ACC112 (cell line): ENCODE measurements around the gene C13orf46.

ENCODE experiments used
- H2AFZ ChIP-seq: fragments of 200-600 bp; sonication (generic); one replicate; pipeline ENCODE4 v1.6.0; 2017; ENCODE audit warnings: antibody characterized with exemption, low read length; ENCODE audit not compliant: unreplicated experiment
- H3K27ac ChIP-seq: fragments of 200-600 bp; sonication (generic); 2 replicates; pipeline ENCODE4 v1.5.1; 2014; ENCODE audit warnings: low read depth, mild to moderate bottlenecking, antibody characterized with exemption, low read length, moderate library complexity
- H3K27me3 ChIP-seq: fragments of 200-600 bp; sonication (generic); 2 replicates; pipeline ENCODE4 v1.6.1; 2014; ENCODE audit warnings: mild to moderate bottlenecking, antibody characterized with exemption, low read length, moderate library complexity, mixed read lengths; ENCODE audit not compliant: insufficient read depth
- H3K36me3 ChIP-seq: fragments of 200-600 bp; sonication (generic); 2 replicates; pipeline ENCODE4 v1.6.1; 2016; ENCODE audit warnings: mild to moderate bottlenecking, antibody characterized with exemption, low read length, moderate library complexity, mixed read lengths; ENCODE audit not compliant: insufficient read depth
- H3K4me1 ChIP-seq: fragments of 200-600 bp; sonication (generic); one replicate; pipeline ENCODE4 v1.6.1; 2016; ENCODE audit warnings: low read length, mixed read lengths; ENCODE audit not compliant: insufficient read depth, unreplicated experiment, control insufficient read depth
- H3K4me3 ChIP-seq: fragments of 200-600 bp; sonication (generic); 2 replicates; pipeline ENCODE4 v1.5.1; 2014; ENCODE audit warnings: mild to moderate bottlenecking, low read depth, low read length
- H3K79me2 ChIP-seq: fragments of 200-600 bp; sonication (generic); one replicate; pipeline ENCODE4 v1.6.0; 2016; ENCODE audit warnings: low read length; ENCODE audit not compliant: control insufficient read depth, unreplicated experiment, insufficient read depth

C13orf46 gene

DNA sequence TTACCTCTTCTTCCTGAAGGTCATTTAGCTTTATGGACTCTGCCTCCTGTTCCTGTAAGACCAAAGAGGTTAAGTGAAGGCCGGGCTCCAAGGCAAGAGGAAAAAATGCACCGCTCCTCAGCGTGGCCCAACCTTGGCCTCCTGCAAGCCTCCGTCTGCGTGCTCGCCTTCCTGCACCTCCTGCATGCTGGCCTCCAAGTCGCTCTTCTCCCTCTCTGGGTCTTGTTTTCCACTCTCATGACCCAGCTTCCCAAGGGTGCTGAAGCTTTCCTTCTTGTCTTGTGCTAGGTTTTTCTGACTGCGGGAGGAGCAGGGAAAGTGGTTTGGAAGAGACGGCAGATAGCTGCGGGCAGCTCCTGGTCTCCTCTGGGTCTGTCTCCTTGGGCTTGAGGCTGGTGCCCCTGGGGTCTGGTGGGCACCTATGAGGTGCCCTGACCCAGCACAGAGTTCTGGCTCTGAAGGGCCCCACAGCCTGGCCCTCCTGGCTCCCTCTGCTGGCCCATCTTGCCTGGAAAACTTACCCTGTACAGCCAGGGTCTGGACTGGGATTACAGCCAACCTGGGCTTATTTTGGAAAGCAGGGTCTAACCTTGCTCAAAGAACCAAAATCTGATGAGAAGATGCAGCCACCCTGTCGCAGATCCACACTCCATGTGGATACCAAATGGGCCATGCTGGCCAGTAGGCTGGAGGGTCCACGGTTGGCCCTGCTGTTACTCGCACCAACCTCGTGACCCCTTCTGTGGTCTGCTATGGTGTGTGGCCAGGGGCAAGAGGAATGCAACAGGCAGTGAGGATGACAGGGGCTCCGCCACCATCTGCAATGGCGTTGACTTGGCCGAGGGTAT is 5.2 kb downstream of the C13orf46 start:
- Histone ChIP-seq H3K27me3 (no peaks in the 10 kb centered on the region), H3K27ac (no peak overlapping the region), H2AFZ (no peak overlapping the region), H3K36me3 (peaks cover 14% of the 10 kb centered on the region; the same call in 1 of the 2 replicates), H3K4me1 (no peaks in the 10 kb centered on the region), H3K79me2 (no peaks in the 10 kb centered on the region), H3K4me3 (no peak overlapping the region)

DNA sequence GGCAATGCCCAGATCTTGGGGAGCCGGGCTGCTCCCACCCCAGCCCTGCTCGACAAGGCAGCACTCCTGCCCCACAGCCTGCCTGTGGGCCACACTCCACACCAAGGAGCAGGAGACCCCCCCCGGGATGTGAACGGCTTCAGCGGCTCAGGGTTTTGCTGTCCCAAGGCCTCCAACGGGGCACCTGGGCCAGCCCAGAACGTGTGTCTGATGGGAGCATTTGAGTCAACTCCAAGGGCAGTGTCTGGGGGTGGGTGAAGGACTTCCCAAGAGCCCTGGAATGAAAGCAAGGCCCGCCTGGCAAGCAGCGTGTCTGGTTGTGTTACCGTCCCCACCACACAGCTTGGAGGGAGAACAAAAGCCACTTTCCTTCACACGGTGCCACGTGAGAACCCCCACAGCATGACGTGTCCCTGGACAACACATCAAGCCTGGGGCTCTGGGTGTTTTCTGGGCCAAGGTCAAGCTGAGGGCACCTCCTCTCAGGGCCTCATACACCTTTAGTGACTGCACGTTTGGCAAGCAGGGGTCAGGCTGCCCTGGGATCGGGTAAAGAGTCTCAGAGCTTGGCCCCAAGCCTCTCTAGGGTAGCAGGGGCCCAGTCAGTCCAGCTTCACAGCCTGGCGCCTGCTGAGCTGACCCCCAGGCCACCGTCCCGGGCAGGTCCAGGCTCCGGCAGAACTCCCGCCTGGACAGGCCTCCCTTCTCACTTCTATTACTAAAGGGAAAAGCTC is 6.0 kb downstream of the C13orf46 start:
- Histone ChIP-seq H3K27me3 (no peaks in the 10 kb centered on the region), H2AFZ (no peak overlapping the region), H3K27ac (no peak overlapping the region), H3K36me3 (peaks cover 14% of the 10 kb centered on the region; the same call in 1 of the 2 replicates), H3K79me2 (no peaks in the 10 kb centered on the region), H3K4me3 (no peak overlapping the region), H3K4me1 (no peaks in the 10 kb centered on the region)

DNA sequence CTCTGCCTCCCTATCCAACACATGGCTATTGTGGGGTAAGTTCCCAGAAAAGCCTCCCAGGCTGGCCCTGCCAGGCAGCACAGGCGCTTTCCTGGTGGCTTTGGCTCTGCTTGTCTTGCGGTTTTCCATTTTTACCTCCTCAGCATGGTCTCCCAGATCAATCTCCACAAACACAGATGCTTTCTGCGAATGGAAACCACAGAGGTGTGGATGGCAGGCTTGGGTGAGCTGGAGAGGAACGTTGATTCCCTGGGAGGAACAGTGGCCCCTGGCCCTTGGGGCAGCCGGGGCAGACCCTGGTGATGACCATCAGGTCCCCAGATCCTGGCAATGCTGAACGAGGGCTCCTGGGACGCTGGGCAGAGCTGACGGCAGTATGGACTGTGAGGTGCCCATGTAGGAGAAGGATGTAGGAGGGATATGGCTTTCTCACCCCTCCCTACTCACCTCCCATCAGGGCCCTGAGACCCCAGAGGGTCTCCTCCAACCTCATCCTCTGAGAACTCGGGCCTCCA is 6.6 kb downstream of the C13orf46 start:
- Histone ChIP-seq H3K4me3 (no peak overlapping the region), H3K79me2 (no peaks in the 10 kb centered on the region), H3K4me1 (no peaks in the 10 kb centered on the region), H3K36me3 (peaks cover 14% of the 10 kb centered on the region; the same call in 1 of the 2 replicates), H3K27me3 (no peaks in the 10 kb centered on the region), H2AFZ (no peak overlapping the region), H3K27ac (no peak overlapping the region)

DNA sequence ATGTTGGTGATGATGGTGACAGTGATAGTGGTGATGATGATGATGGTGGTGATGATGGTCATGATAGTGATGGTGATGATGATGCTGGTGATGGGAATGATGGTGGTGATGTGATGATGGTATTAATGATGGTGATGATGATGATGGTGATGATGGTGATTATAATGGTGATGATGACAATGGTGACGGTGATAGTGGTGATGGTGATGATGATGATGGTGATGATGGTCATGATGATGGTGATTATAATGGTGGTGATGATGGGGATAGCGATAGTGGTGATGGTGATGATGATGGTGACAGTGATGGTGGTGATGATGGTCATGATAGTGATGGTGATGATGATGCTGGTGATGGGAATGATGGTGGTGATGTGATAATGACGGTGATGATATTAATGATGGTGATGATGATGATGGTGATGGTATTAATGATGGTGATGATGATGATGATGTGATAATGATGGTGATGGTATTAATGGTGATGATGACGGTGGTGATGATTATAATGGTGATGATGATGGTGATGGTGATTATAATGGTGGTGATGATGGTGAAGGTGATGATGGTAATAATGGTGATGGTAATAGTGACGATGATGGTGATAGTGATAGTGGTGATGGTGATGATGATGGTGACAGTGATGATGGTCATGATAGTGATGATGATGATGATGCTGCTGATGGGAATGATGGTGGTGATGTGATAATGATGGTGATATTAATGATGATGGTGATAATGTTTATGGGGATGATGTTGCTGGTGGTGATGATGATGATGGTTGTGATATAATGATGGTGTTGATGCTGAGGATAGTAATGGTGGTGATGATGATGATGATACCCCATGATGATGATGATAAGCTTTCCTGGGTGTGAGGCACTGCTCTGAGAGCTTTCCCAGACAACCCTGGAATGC is 7.7 kb downstream of the C13orf46 start:
- Histone ChIP-seq H3K79me2 (no peaks in the 10 kb centered on the region), H3K27ac (no peak overlapping the region), H3K4me1 (no peaks in the 10 kb centered on the region), H3K4me3 (no peak overlapping the region), H3K36me3 (peaks cover 14% of the 10 kb centered on the region; the same call in 1 of the 2 replicates), H3K27me3 (no peaks in the 10 kb centered on the region), H2AFZ (no peak overlapping the region)

DNA sequence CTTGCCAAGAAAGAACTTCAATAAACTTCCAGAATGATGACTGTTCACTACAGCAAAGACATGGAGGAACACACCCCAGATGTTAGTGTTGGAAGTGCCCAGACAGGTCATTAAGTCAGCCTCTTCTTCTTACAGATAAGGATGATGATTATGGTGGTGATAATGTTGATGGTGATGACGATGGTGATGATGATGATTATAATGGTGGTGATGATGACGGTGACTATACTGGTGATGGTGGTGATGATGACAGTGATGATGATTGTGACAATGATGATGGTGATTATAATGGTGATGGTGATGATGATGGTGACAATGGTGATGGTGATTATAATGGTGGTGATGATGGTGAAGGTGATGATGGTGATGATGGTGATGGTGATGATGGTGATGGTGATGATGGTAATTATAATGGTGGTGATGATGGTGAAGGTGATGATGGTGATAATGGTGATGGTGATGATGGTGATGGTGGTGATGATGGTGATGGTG is 8.4 kb downstream of the C13orf46 start:
- Histone ChIP-seq H3K79me2 (no peaks in the 10 kb centered on the region), H3K36me3 (peaks cover 14% of the 10 kb centered on the region; the same call in 1 of the 2 replicates)

DNA sequence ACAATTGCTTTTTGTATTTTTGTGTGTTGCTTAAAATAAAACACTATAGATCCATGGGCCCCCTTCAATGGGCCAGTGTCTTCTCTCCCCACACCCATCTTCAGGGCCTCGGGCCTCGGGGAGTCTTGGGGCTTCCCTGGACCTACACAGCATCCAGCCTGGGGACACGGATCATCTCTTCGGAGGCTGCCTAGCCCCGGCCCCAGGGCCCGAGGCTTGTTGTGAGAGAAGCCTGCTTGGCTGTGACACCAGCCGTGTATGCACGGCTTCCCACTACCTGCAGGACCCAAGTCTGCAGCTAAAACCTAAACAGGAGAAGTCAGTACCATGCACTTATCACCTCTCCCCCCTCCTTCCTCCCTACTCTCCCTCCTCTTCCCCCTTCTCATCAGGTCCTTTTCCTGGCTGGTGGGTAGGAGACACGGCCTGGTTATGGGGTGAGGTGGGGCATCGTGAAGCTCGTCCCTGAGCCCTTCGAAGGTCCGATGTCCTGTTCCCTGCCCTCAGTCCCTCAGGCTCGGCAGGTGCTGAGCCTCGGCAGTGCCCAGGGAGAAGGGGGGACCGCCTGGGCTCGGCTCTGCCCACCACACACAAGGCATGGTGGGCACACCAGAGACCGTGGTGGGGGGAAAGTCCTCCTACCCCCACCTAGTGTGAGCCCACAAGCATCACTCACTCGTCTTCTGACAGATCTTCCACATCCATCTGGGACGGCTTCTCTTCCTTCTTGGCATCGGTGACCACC is 9.5 kb downstream of the C13orf46 start:
- Histone ChIP-seq H3K27me3 (no peaks in the 10 kb centered on the region), H3K4me1 (no peaks in the 10 kb centered on the region), H3K79me2 (no peaks in the 10 kb centered on the region), H3K27ac (no peak overlapping the region), H3K36me3 (peaks cover 14% of the 10 kb centered on the region; the same call in 1 of the 2 replicates), H2AFZ (no peak overlapping the region), H3K4me3 (no peak overlapping the region)

More for the DNA sequence above, 8.4 kb downstream of the C13orf46 start:
- Histone ChIP-seq H3K4me3 (no peak overlapping the region), H2AFZ (no peak overlapping the region), H3K27me3 (no peaks in the 10 kb centered on the region), H3K4me1 (no peaks in the 10 kb centered on the region), H3K27ac (no peak overlapping the region)

DNA sequence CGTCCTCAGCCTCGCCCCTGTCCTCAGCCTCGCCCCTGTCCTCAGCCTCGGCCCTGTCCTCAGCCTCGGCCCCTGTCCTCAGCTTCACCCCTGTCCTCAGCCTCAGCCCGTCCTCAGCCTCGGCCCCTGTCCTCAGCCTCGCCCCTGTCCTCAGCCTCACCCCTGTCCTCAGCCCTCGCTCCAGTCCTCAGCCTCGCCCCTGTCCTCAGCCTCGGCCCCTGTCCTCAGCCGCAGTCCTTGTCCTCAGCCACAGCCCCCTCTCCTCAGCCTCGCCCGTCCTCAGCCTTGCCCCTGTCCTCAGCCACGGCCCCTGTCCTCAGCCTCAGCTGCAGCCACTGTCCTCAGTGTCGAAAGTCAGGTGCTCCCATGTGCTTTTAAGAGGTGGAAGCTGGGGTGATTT is 10.5 kb downstream of the C13orf46 start:
- Histone ChIP-seq H3K27ac (no peak overlapping the region), H2AFZ (no peak overlapping the region)

DNA sequence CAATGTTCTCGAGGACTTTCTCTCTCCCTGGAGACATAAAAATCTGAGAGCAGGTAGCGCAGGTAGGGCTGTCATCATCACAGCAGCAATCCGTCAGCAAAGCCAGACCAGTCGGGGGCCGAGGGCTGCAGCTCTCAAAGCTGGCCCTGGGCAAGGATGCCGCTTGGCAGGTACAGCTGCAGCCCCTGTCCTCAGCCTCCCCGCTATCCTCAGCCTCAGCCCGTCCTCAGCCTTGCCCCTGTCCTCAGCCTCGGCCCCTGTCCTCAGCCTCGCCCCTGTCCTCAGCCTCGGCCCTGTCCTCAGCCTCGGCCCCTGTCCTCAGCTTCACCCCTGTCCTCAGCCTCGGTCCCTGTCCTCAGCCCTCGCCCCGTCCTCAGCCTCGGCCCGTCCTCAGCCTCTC is 10.9 kb downstream of the C13orf46 start:
- no peak overlapping the region for H3K4me3 ChIP-seq
- H3K27me3 ChIP-seq: no peaks in the 10 kb centered on the region
- H3K27ac ChIP-seq: no peak overlapping the region

More for the DNA sequence above, 10.5 kb downstream of the C13orf46 start:
- peaks cover 14% of the 10 kb centered on the region; the same call in 1 of the 2 replicates for H3K36me3 ChIP-seq
- H3K4me3 ChIP-seq: no peak overlapping the region
- H3K27me3 ChIP-seq: no peaks in the 10 kb centered on the region
- no peaks in the 10 kb centered on the region for H3K4me1 ChIP-seq
- no peaks in the 10 kb centered on the region for H3K79me2 ChIP-seq

DNA sequence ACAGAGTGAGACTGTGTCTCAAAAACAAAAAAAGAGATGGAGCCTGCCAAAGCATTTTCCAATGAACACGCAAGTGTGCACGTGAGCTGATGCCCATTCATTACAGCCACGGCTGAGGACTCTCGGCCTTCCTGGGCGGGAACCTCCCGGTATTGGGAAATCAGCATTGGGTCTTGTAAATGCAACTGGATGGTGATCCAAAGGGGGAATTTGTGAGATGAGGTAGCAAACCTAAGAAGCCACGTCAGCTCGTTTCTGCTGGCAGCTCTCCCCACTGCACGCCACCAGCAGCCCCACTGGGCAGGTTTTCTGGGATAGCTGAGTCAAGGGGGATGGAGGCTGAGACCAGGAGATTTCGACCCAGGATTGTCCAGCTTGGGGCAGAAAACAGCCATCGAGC is 11.5 kb downstream of the C13orf46 start:
- no peak overlapping the region for H3K4me3 ChIP-seq
- H3K4me1 ChIP-seq: no peaks in the 10 kb centered on the region
- H3K27ac ChIP-seq: no peak overlapping the region
- peaks cover 11% of the 10 kb centered on the region; the same call in 1 of the 2 replicates for H3K36me3 ChIP-seq
- no peaks in the 10 kb centered on the region for H3K27me3 ChIP-seq
- H2AFZ ChIP-seq: no peak overlapping the region
- no peaks in the 10 kb centered on the region for H3K79me2 ChIP-seq

More for the DNA sequence above, 10.9 kb downstream of the C13orf46 start:
- Histone ChIP-seq H3K36me3 (peaks cover 14% of the 10 kb centered on the region; the same call in 1 of the 2 replicates), H3K4me1 (no peaks in the 10 kb centered on the region), H2AFZ (no peak overlapping the region), H3K79me2 (no peaks in the 10 kb centered on the region)
